ENCODE results near the gene ATP11B. TPM values are rescaled to one million over a fixed set of nuclear protein-coding genes. Genes with fewer than 3 reads are reported as not detected.

ATP11B gene
- total RNA-seq, 1 donor from 2014 or later, result 59.0 TPM

DNA sequence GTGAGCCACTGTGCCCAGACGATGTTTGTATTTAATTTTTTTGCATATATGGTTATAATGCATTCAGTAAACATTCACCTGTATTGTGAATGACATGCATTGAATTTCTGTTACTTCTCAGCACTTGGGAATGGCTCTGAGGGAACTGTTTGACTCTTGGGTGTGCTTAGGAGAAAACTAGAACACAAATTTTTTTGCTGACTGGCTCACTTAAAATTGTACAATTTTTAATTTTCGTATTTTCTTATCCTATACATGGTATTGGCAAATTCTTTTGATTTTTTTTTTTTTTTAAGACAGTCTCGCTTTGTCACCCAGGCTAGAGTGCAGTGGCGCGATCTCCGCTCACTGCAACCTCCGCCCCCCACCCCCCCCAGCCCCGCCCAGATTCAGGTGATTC is 7.2 kb downstream of the ATP11B start:
- H3K4me3 ChIP-seq, result no peak overlapping the region
- H3K27me3 ChIP-seq, result peaks cover 4% of the 10 kb centered on the region
- Mint-ChIP-seq H3K9me3 (no peaks in the 10 kb centered on the region), H3K27me3 (ENCODE audit: insufficient read depth, low read depth) (no peaks in the 10 kb centered on the region), H3K4me1 (peaks cover 10% of the 10 kb centered on the region), H3K36me3 (peaks cover 4% of the 10 kb centered on the region), H3K4me3 (no peak overlapping the region), H3K27ac (no peak overlapping the region)
- no peaks in the 10 kb centered on the region for H3K9me3 ChIP-seq (ENCODE audit: low read depth)
- no peak overlapping the region for H3K9ac ChIP-seq
- H3K4me1 ChIP-seq, result peaks cover 16% of the 10 kb centered on the region
- H2AFZ ChIP-seq (replicated peaks), result no peak overlapping the region
- peaks cover 20% of the 10 kb centered on the region for H4K20me1 ChIP-seq (ENCODE audit: low read depth)
- H3K27ac ChIP-seq, result no peak overlapping the region
- peaks cover 5% of the 10 kb centered on the region for H3F3A ChIP-seq (ENCODE audit: low read depth)
- DNase-seq (ENCODE audit: low spot score), result no peak
- H3K36me3 ChIP-seq, result no peaks in the 10 kb centered on the region
- H3K79me2 ChIP-seq (ENCODE audit: low read depth), result peaks cover 82% of the 10 kb centered on the region
- TF ChIP-seq, protein P1, sequence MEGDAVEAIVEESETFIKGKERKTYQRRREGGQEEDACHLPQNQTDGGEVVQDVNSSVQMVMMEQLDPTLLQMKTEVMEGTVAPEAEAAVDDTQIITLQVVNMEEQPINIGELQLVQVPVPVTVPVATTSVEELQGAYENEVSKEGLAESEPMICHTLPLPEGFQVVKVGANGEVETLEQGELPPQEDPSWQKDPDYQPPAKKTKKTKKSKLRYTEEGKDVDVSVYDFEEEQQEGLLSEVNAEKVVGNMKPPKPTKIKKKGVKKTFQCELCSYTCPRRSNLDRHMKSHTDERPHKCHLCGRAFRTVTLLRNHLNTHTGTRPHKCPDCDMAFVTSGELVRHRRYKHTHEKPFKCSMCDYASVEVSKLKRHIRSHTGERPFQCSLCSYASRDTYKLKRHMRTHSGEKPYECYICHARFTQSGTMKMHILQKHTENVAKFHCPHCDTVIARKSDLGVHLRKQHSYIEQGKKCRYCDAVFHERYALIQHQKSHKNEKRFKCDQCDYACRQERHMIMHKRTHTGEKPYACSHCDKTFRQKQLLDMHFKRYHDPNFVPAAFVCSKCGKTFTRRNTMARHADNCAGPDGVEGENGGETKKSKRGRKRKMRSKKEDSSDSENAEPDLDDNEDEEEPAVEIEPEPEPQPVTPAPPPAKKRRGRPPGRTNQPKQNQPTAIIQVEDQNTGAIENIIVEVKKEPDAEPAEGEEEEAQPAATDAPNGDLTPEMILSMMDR (IDR thresholded peaks at IDR 0.05), result no peak
- no peak for TF ChIP-seq EZH2phosphoT487 (IDR thresholded peaks at IDR 0.05)
- TF ChIP-seq EZH2 (IDR thresholded peaks at IDR 0.05), result no peak
- no peak overlapping the region for H3K4me2 ChIP-seq

DNA sequence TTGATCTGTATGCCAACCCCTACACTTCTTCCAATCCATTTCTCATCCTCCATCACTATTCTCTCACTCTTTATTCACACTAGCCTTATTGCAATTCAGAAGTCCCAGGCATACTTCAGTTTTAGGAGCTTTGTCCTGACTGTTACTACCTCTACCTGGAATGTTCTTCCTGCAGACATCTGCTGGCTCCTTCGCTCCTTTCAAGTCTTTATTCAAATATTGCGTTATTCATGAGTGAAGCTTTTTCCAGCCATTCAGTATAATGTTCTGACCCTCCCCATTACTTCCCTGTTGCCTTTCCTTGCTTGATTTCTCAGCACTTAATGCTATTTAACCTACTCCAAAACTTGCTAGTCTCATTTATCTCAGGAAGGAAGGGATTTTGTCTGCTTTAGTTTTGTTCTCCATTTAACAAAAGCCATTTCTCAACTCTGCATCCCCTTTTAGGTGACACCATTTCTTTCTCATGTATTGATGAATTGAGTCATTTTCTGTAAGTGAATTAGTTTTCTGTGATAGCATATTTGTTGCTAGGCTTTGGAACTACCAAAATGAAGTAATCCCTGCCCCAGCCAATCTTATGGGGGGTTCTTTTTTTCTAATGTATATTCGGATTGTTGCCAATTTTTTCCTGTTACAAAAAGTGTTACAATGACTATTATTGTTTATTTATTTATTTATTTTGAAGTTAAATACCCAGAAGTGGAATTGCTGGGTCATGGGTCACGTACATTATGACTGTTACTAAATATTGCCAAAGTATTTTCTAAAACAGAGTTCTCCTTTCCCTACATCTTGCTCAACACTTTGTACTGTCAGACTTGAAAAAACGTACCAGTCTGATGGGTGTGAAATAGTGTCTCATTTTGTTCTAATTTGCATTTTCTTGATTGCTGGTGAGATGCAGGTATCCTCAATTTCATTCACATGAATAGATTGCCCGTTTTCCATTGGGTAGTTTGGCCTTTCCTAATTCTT is 9.4 kb downstream of the ATP11B start:
- no peak for DNase-seq (ENCODE audit: low spot score)
- H3K4me1 Mint-ChIP-seq, result peaks cover 8% of the 10 kb centered on the region
- H3K27me3 ChIP-seq, result no peaks in the 10 kb centered on the region

DNA sequence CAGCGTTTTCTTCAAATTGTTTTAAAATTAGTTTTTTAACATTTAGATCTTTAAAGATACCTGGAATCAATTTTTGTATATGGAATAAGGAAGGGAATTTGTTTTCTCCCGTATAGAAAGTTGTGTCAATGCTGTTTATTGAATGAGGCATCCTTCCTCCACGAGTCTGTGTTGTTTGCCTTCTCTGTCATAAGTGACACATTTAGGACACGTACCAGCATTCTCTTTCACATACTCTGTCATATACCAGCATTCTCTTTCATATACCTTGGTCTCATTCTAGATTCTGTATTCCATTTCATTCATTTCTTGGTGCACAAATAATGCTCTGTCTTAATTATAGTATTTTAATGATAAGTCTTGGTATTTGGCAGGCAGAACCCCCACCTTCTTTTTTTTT is 10.3 kb downstream of the ATP11B start:
- Histone ChIP-seq H2AFZ (replicated peaks) (no peak overlapping the region), H3K9me3 (ENCODE audit: low read depth) (no peaks in the 10 kb centered on the region), H3K4me3 (no peak overlapping the region), H3K4me1 (peaks cover 14% of the 10 kb centered on the region), H3K27me3 (no peaks in the 10 kb centered on the region), H3K9ac (no peak overlapping the region), H3K79me2 (ENCODE audit: low read depth) (peaks cover 70% of the 10 kb centered on the region), H3K4me2 (no peak overlapping the region), H4K20me1 (ENCODE audit: low read depth) (peaks cover 6% of the 10 kb centered on the region), H3K36me3 (no peaks in the 10 kb centered on the region), H3F3A (ENCODE audit: low read depth) (peaks cover 5% of the 10 kb centered on the region), H3K27ac (no peak overlapping the region)
- Mint-ChIP-seq H3K4me1 (peaks cover 8% of the 10 kb centered on the region), H3K4me3 (no peak overlapping the region), H3K36me3 (peaks cover 4% of the 10 kb centered on the region), H3K9me3 (no peaks in the 10 kb centered on the region), H3K27ac (no peak overlapping the region), H3K27me3 (ENCODE audit: insufficient read depth, low read depth) (no peaks in the 10 kb centered on the region)
- DNase-seq (ENCODE audit: low spot score), result no peak
- TF ChIP-seq, protein P1 (IDR thresholded peaks at IDR 0.05), result no peak
- no peak for TF ChIP-seq EZH2phosphoT487 (IDR thresholded peaks at IDR 0.05)
- no peak for TF ChIP-seq EZH2 (IDR thresholded peaks at IDR 0.05)

More for the DNA sequence above, 9.4 kb downstream of the ATP11B start:
- Histone ChIP-seq H3K9ac (no peak overlapping the region), H4K20me1 (ENCODE audit: low read depth) (peaks cover 9% of the 10 kb centered on the region), H3K4me2 (peak overlapping the region; percentile 29), H3K27ac (peak overlapping the region; percentile 40), H3K9me3 (ENCODE audit: low read depth) (no peaks in the 10 kb centered on the region), H3K36me3 (no peaks in the 10 kb centered on the region), H3F3A (ENCODE audit: low read depth) (peaks cover 5% of the 10 kb centered on the region), H3K79me2 (ENCODE audit: low read depth) (peaks cover 78% of the 10 kb centered on the region), H2AFZ (replicated peaks) (no peak overlapping the region), H3K4me3 (no peak overlapping the region), H3K4me1 (peaks cover 14% of the 10 kb centered on the region)
- no peak for TF ChIP-seq EZH2 (IDR thresholded peaks at IDR 0.05)
- no peak for TF ChIP-seq EZH2phosphoT487 (IDR thresholded peaks at IDR 0.05)
- TF ChIP-seq, protein P1 (IDR thresholded peaks at IDR 0.05), result no peak
- Mint-ChIP-seq H3K36me3 (peaks cover 4% of the 10 kb centered on the region), H3K9me3 (no peaks in the 10 kb centered on the region), H3K4me3 (no peak overlapping the region), H3K27ac (no peak overlapping the region), H3K27me3 (ENCODE audit: insufficient read depth, low read depth) (no peaks in the 10 kb centered on the region)
